ENCODE data around the gene OR6K2.

OR6K2 gene

GRCh38 chr1:158675563-158676323, 24.7 kb downstream of the OR6K2 start:
- no peaks in the 10 kb centered on the region for H3F3A ChIP-seq (ENCODE audit: insufficient read depth, low read length)
- H3K27me3 ChIP-seq (ENCODE audit: insufficient read depth, low read length): no peaks in the 10 kb centered on the region
- H3K79me2 ChIP-seq (ENCODE audit: insufficient read depth, low read length): no peaks in the 10 kb centered on the region
- H2AFZ ChIP-seq (ENCODE audit: low read length): no peak overlapping the region
- TF ChIP-seq, protein P1, sequence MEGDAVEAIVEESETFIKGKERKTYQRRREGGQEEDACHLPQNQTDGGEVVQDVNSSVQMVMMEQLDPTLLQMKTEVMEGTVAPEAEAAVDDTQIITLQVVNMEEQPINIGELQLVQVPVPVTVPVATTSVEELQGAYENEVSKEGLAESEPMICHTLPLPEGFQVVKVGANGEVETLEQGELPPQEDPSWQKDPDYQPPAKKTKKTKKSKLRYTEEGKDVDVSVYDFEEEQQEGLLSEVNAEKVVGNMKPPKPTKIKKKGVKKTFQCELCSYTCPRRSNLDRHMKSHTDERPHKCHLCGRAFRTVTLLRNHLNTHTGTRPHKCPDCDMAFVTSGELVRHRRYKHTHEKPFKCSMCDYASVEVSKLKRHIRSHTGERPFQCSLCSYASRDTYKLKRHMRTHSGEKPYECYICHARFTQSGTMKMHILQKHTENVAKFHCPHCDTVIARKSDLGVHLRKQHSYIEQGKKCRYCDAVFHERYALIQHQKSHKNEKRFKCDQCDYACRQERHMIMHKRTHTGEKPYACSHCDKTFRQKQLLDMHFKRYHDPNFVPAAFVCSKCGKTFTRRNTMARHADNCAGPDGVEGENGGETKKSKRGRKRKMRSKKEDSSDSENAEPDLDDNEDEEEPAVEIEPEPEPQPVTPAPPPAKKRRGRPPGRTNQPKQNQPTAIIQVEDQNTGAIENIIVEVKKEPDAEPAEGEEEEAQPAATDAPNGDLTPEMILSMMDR (IDR thresholded peaks at IDR 0.05; ENCODE audit: low read length): no peak
- no peak for TF ChIP-seq EZH2 (IDR thresholded peaks at IDR 0.05; ENCODE audit: borderline replicate concordance, low read length)
- no peak overlapping the region for H3K9ac ChIP-seq (ENCODE audit: low read length)
- no peak overlapping the region for H3K4me2 ChIP-seq (ENCODE audit: low read length)
- H3K36me3 ChIP-seq (ENCODE audit: insufficient read depth, low read length): no peaks in the 10 kb centered on the region
- no peaks in the 10 kb centered on the region for H4K20me1 ChIP-seq (ENCODE audit: insufficient read depth, low read length)
- H3K9me3 ChIP-seq (ENCODE audit: low read length): no peaks in the 10 kb centered on the region
- no peaks in the 10 kb centered on the region for H3K9me2 ChIP-seq (ENCODE audit: low read depth, low read length)
- no peak overlapping the region for H3K27ac ChIP-seq (ENCODE audit: low read depth, low read length, poor library complexity, severe bottlenecking)
- no peak overlapping the region for H3K4me3 ChIP-seq (ENCODE audit: low read depth, low read length, poor library complexity, severe bottlenecking)
- H3K4me1 ChIP-seq (ENCODE audit: insufficient read depth, low read length, severe bottlenecking): no peaks in the 10 kb centered on the region

GRCh38 chr1:158674302-158674701, 26.1 kb downstream of the OR6K2 start:
- no peaks in the 10 kb centered on the region for H3F3A ChIP-seq (ENCODE audit: insufficient read depth, low read length)
- no peak overlapping the region for H2AFZ ChIP-seq (ENCODE audit: low read length)
- H3K9me3 ChIP-seq (ENCODE audit: low read length): no peaks in the 10 kb centered on the region
- H3K9ac ChIP-seq (ENCODE audit: low read length): no peak overlapping the region
- no peak overlapping the region for H3K4me2 ChIP-seq (ENCODE audit: low read length)
- H3K4me3 ChIP-seq (ENCODE audit: low read depth, low read length, poor library complexity, severe bottlenecking): no peak overlapping the region
- no peaks in the 10 kb centered on the region for H4K20me1 ChIP-seq (ENCODE audit: insufficient read depth, low read length)
- H3K79me2 ChIP-seq (ENCODE audit: insufficient read depth, low read length): no peaks in the 10 kb centered on the region
- H3K27ac ChIP-seq (ENCODE audit: low read depth, low read length, poor library complexity, severe bottlenecking): no peak overlapping the region
- no peaks in the 10 kb centered on the region for H3K9me2 ChIP-seq (ENCODE audit: low read depth, low read length)
- no peak for TF ChIP-seq EZH2 (IDR thresholded peaks at IDR 0.05; ENCODE audit: borderline replicate concordance, low read length)
- TF ChIP-seq, protein P1 (IDR thresholded peaks at IDR 0.05; ENCODE audit: low read length): no peak
- H3K27me3 ChIP-seq (ENCODE audit: insufficient read depth, low read length): no peaks in the 10 kb centered on the region
- no peaks in the 10 kb centered on the region for H3K4me1 ChIP-seq (ENCODE audit: insufficient read depth, low read length, severe bottlenecking)
- no peaks in the 10 kb centered on the region for H3K36me3 ChIP-seq (ENCODE audit: insufficient read depth, low read length)

DNA sequence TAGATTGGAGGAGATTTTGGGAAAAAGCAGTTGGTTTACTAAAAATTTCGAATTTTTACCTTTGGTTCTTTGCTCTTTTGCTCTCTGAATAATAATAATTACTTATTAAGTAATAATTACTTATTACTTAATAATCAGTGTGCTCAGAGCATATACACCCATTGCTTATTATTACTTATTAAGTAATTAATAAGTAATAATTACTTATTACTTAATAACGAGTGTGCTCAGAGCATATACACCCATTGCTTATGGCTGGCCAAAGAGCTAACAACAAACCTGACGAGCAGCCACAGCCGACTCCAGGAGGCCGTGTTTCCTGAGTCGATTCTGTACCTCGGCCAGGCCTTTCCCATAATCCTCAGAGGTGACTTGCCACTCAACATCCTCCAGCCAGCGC, 34.4 kb downstream of the OR6K2 start:
- no peak overlapping the region for H3K4me2 ChIP-seq (ENCODE audit: low read length)
- H3K9ac ChIP-seq (ENCODE audit: low read length): no peak overlapping the region
- no peaks in the 10 kb centered on the region for H3F3A ChIP-seq (ENCODE audit: insufficient read depth, low read length)
- no peaks in the 10 kb centered on the region for H3K9me3 ChIP-seq (ENCODE audit: low read length)
- no peak overlapping the region for H2AFZ ChIP-seq (ENCODE audit: low read length)
- H3K4me1 ChIP-seq (ENCODE audit: insufficient read depth, low read length, severe bottlenecking): no peaks in the 10 kb centered on the region
- H3K4me3 ChIP-seq (ENCODE audit: low read depth, low read length, poor library complexity, severe bottlenecking): no peak overlapping the region
- TF ChIP-seq, protein P1 (IDR thresholded peaks at IDR 0.05; ENCODE audit: low read length): no peak
- no peak for TF ChIP-seq EZH2 (IDR thresholded peaks at IDR 0.05; ENCODE audit: borderline replicate concordance, low read length)
- H3K36me3 ChIP-seq (ENCODE audit: insufficient read depth, low read length): no peaks in the 10 kb centered on the region
- H3K27me3 ChIP-seq (ENCODE audit: insufficient read depth, low read length): no peaks in the 10 kb centered on the region
- no peaks in the 10 kb centered on the region for H4K20me1 ChIP-seq (ENCODE audit: insufficient read depth, low read length)
- no peaks in the 10 kb centered on the region for H3K9me2 ChIP-seq (ENCODE audit: low read depth, low read length)
- no peaks in the 10 kb centered on the region for H3K79me2 ChIP-seq (ENCODE audit: insufficient read depth, low read length)
- H3K27ac ChIP-seq (ENCODE audit: low read depth, low read length, poor library complexity, severe bottlenecking): no peak overlapping the region

Data from OCI-LY1 (cell line).